NCI-H187 treated with DMSO at 0.1 percent for 48 hours (cell line): ENCODE data around the gene PTPN20.

Experiments used
- DNase-seq: peaks from one replicate; lab custom pipeline; 2025; lab: John Stamatoyannopoulos, UW

The PTPN20 gene

GRCh38 chr10:47049056-47049851, 138.0 kb downstream of the PTPN20 start:
- DNase-seq = no peak

GRCh38 chr10:47049906-47050305, 138.7 kb downstream of the PTPN20 start:
- DNase-seq = no peak

DNA sequence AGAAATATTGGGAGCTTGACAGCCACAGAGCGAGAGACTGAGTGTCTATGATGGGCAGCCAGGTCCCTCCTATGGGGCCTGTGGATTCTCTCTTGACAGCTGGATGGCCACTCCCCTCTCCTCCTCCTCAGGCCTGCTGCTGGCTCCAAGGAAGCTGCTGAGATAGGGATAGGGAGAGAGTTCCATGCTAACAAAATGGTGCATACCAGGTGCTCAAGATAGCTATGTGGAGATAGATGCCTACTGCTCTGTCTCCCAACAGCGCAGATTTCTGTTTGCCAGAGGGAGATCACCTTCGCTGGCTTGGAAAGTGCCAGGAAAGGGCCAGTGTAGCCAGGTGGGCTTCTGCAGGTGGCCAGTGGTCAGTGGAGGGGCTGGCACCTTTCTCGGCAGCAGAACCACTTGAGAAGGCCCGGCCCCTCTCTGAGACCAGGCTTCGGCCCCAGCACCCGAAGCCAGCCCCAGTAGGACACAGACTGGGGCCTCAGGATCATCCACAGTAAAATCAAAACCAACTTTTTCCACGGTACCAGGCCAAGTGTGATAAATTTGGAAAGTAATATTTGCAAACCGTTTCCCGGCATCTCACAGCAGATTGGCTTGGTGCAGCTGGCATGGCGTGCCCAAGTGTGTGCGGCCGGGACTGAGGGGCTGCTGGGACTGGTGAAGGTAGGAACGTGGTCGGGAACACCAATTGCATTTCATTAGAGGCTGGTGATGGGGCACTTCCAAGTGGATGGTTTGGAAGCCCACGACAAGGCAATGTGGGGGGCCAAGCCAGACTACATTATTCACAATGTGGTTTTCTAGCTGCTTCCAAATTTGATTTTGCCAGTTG, 139.6 kb downstream of the PTPN20 start:
- no peak for DNase-seq

DNA sequence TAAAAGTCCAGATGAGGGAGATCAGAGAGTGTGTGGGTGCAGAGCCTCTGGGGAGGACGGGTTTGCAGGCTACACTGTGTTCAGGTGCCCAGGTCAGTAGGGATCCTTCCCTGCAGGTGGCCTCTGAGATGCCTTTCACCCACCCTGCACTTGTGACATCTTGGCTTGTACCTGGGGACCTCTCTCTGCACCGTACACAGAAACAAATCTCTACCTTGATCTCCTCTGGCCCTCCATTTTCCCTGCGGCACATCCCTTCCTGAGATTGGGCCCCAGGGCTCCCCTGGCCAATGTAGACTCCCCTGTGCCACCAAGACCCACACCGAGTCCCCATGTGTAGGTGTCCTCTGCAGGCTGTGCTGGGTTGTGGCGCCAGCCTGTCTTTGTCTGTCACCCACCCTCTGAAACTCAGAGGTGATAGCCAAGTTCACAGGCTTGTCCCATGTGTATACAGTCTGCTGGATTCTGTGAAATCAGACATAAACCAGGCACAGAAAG, 140.6 kb downstream of the PTPN20 start:
- no peak for DNase-seq
